Mammary epithelial cell (primary cell): ENCODE results near the gene GBA3.

Source experiments
- CTCF ChIP-seq, 2 donors: IDR thresholded peaks in 1 of 2; conservative IDR thresholded peaks in 1 of 2; 2 replicates each; pipeline ENCODE4 v1.5.1; 2011 to 2012; ENCODE audit warnings: inconsistent platforms in 2 of 2, low read length in 2 of 2, mild to moderate bottlenecking in 2 of 2, control low read depth in 1 of 2, low read depth in 1 of 2; ENCODE audit not compliant: insufficient read depth in 1 of 2; ENCODE audit errors: extremely low read depth in 1 of 2
- EZH2 ChIP-seq: IDR thresholded peaks from 2 replicates; pipeline ENCODE4 v1.6.1; 2012; ENCODE audit warnings: low read length, inconsistent platforms, borderline replicate concordance

- TF ChIP-seq CTCF (conservative IDR thresholded peaks at IDR 0.05 in 1 of 2, IDR thresholded peaks at IDR 0.05 in 1 of 2; ENCODE audit: extremely low read depth in 1 of 2, insufficient read depth in 1 of 2, low read depth in 1 of 2, low read length in 2 of 2) (no peak), EZH2 (no peak)
Measured at GRCh38 chr4:22803512-22803911, 110.8 kb downstream of the GBA3 start.
